HepG2 (cell line): ENCODE data around the gene MTX1. TPM values are rescaled to one million over a fixed set of nuclear protein-coding genes. Genes with fewer than 3 reads are reported as not detected.

ENCODE experiments used
- ARNT ChIP-seq: fragments of 450-650 bp; IDR thresholded peaks from 2 replicates; pipeline ENCODE4 v1.6.1; 2017
- BORCS8-MEF2B ChIP-seq: sonication (generic); formaldehyde crosslinking; IDR thresholded peaks from 2 replicates; pipeline ENCODE4 v1.8.0; 2022; ENCODE audit warnings: mild to moderate bottlenecking, missing genetic modification reagents
- BRCA1 ChIP-seq: sonication (generic); formaldehyde crosslinking; IDR thresholded peaks from 2 replicates; pipeline ENCODE4 v1.4.0; 2020; ENCODE audit warnings: missing genetic modification reagents
- GATA4 ChIP-seq: sonication (generic); IDR thresholded peaks from 2 replicates; pipeline ENCODE4 v1.6.1; 2016; ENCODE audit warnings: antibody characterized with exemption, low read depth, borderline replicate concordance
- HNRNPH1 ChIP-seq: fragments of 200-400 bp; formaldehyde crosslinking; optimal IDR thresholded peaks from 2 replicates; pipeline ENCODE3; 2017; ENCODE audit warnings: mild to moderate bottlenecking, low read depth, low read length
- KAT7 ChIP-seq: IDR thresholded peaks from 2 replicates; pipeline ENCODE4 v1.6.1; 2018; ENCODE audit warnings: borderline replicate concordance, missing compliant biosample characterization
- KDM5B ChIP-seq: sonication (generic); formaldehyde crosslinking; IDR thresholded peaks from 2 replicates; pipeline ENCODE4 v1.4.0; 2020; ENCODE audit warnings: missing genetic modification reagents, mild to moderate bottlenecking, borderline replicate concordance
- POGZ ChIP-seq: sonication (generic); formaldehyde crosslinking; IDR thresholded peaks from 2 replicates; pipeline ENCODE4 v1.4.0; 2020; ENCODE audit warnings: mild to moderate bottlenecking, missing genetic modification reagents
- SMAD3 ChIP-seq: sonication (generic); formaldehyde crosslinking; IDR thresholded peaks from 2 replicates; pipeline ENCODE4 v1.4.0; 2020; ENCODE audit warnings: missing genetic modification reagents
- SNRNP70 ChIP-seq: fragments of 200-400 bp; formaldehyde crosslinking; IDR thresholded peaks from 2 replicates; pipeline ENCODE4 v1.6.1; 2017; ENCODE audit warnings: mild to moderate bottlenecking, low read depth, low read length, moderate library complexity
- STAT5B ChIP-seq: sonication (generic); formaldehyde crosslinking; IDR thresholded peaks from 2 replicates; pipeline ENCODE4 v1.4.0; 2020; ENCODE audit warnings: missing genetic modification reagents
- TSC22D2 ChIP-seq: sonication (generic); formaldehyde crosslinking; IDR thresholded peaks from 2 replicates; pipeline ENCODE4 v1.5.1; 2020; ENCODE audit warnings: missing genetic modification reagents, mild to moderate bottlenecking, borderline replicate concordance
- ZBTB38 ChIP-seq: sonication (generic); formaldehyde crosslinking; IDR thresholded peaks from 2 replicates; pipeline ENCODE4 v1.5.1; 2020; ENCODE audit warnings: mild to moderate bottlenecking, missing genetic modification reagents
- ZC3H13 ChIP-seq: sonication (generic); formaldehyde crosslinking; IDR thresholded peaks from 2 replicates; pipeline ENCODE4 v1.8.1; 2023; ENCODE audit warnings: mild to moderate bottlenecking, missing genetic modification reagents, moderate library complexity
- ZFP1 ChIP-seq: IDR thresholded peaks from 2 replicates; pipeline ENCODE4 v1.6.1; 2016
- ZFP41 ChIP-seq: sonication (generic); formaldehyde crosslinking; IDR thresholded peaks from 2 replicates; pipeline ENCODE4 v1.4.0; 2020; ENCODE audit warnings: mild to moderate bottlenecking, missing genetic modification reagents, borderline replicate concordance
- ZMYM4 ChIP-seq: sonication (generic); formaldehyde crosslinking; IDR thresholded peaks from 2 replicates; pipeline ENCODE4 v1.8.1; 2023; ENCODE audit warnings: mild to moderate bottlenecking, missing genetic modification reagents
- ZNF160 ChIP-seq: sonication (generic); formaldehyde crosslinking; IDR thresholded peaks from 2 replicates; pipeline ENCODE4 v1.8.0; 2022; ENCODE audit warnings: mild to moderate bottlenecking, inconsistent platforms, missing genetic modification reagents
- ZNF3 ChIP-seq: IDR thresholded peaks from 2 replicates; pipeline ENCODE4 v1.7.0; 2017; ENCODE audit warnings: inconsistent platforms
- ZNF34 ChIP-seq: sonication (generic); formaldehyde crosslinking; IDR thresholded peaks from 2 replicates; pipeline ENCODE4 v1.4.0; 2020; ENCODE audit warnings: mild to moderate bottlenecking, missing genetic modification reagents, borderline replicate concordance
- ZNF552 ChIP-seq: sonication (generic); formaldehyde crosslinking; IDR thresholded peaks from 2 replicates; pipeline ENCODE4 v1.9.0; 2022; ENCODE audit warnings: missing genetic modification reagents, mild to moderate bottlenecking, borderline replicate concordance
- ZNF605 ChIP-seq: sonication (generic); formaldehyde crosslinking; IDR thresholded peaks from 2 replicates; pipeline ENCODE4 v1.8.0; 2022; ENCODE audit warnings: mild to moderate bottlenecking, missing genetic modification reagents
- ZNF614 ChIP-seq: IDR thresholded peaks from 2 replicates; pipeline ENCODE4 v1.6.1; 2018; ENCODE audit warnings: missing biosample characterization, missing genetic modification reagents, inconsistent platforms, borderline replicate concordance
- polyA plus RNA-seq, 8 experiments: library from polyadenylated mRNA; depleted of rRNA in 3 of 8; stranded (reverse) in 7 of 8; unstranded in 1 of 8; fragments of >200 nt; fragmentation: Illumina TruSeq in 4 of 8; extraction: Trizol in 4 of 8; gene quantifications; 2 replicates each; pipeline versions ENCODE4 v1.2.1 to v1.2.3, GENCODE V29; 2011 to 2016; ENCODE audit warnings: low read depth in 4 of 8, missing spikeins in 1 of 8, mixed read lengths in 1 of 8; ENCODE audit not compliant: insufficient read depth in 1 of 8
- total RNA-seq, 5 experiments: library from RNA; depleted of rRNA; stranded (reverse); fragments of >200 nt; fragmentation: Illumina TruSeq; extraction: Trizol; gene quantifications; 2 replicates each; pipeline ENCODE4 v1.2.3, GENCODE V29; 2016; ENCODE audit warnings: low read depth in 1 of 5
- TF ChIP-seq, protein P1 (sequence below): sonication (generic); formaldehyde crosslinking; IDR thresholded peaks from 2 replicates; pipeline ENCODE4 v1.8.0; 2022; ENCODE audit warnings: low read depth, missing genetic modification reagents
- TF ChIP-seq, protein P2 (sequence below): IDR thresholded peaks from 2 replicates; pipeline ENCODE4 v1.6.1; 2016; ENCODE audit warnings: missing genetic modification reagents, missing compliant biosample characterization
- TF ChIP-seq, protein P3 (sequence below): sonication (generic); formaldehyde crosslinking; conservative IDR thresholded peaks from 2 replicates; pipeline ENCODE4 v1.4.0; 2020; ENCODE audit warnings: missing genetic modification reagents

MTX1 gene
- total and polyA plus RNA-seq, 2 of the 13 experiments (the other 11 are each of a cell fraction or from before 2014, with no cell fraction given), result 64.5 to 72.6 TPM

DNA sequence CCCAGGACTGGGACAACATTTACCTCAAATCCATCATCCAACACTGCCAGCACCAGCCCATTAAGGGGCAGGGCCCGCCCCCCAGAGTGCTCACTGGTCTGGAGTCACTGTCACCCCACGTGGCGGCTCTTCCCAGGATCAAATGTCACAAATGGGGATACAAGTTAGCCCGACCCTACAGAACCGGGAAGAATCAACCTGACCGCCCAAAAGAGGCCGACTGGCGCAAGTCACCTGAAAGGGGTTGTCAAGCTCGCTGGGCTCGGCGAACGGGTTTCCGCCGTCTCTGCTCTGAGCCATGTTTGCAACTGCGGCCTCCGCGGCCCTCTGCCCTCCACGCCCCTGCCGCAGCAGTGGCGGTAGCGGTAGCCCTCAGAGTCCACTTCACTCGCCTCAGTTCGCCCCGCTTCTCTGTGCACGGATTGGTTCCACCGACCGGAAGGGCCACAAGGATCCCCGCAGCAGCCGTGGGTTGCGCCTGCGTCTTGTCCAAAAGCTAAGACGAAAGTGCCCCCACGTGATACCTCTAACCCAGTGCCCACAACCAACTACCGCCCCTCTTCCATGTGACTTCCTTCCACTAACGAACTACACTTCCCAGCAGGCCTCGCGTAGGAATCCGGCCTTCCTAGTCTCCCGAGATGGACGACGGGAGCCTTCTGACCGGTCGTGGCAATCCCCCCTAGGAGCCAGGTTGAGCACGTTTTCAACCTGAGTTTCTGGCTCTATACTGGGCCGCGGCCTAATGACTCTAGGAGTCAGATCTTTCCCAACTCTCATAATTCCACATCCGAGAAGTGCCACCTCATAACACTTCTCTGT, 53.6 kb downstream of the MTX1 start, which contains the start of gene SCAMP3 (continued):
- TF ChIP-seq ZNF160 (CRISPR knock-in tag) (peak; percentile 73), ZFP1 (CRISPR knock-in tag) (no peak), ZNF614 (peak; percentile 34; the same call in 1 of the 2 replicates), BRCA1 (no peak), SMAD3 (CRISPR knock-in tag) (0 out of 2 replicates have a peak, but pooled peaks have one; percentile 52), HNRNPH1 (peak; percentile 79), ZC3H13 (CRISPR knock-in tag) (peak; percentile 97), SNRNP70 (no peak), STAT5B (CRISPR knock-in tag) (no peak), ARNT (no peak), POGZ (CRISPR knock-in tag) (peak; percentile 52; the same call in 1 of the 2 replicates), GATA4 (0 out of 2 replicates have a peak, but pooled peaks have one; percentile 39), ZFP41 (CRISPR knock-in tag) (peak; percentile 22; the same call in 1 of the 2 replicates), ZMYM4 (CRISPR knock-in tag) (peak; percentile 51; the same call in 1 of the 2 replicates), BORCS8-MEF2B (peak; percentile 77; the same call in 1 of the 2 replicates), KDM5B (CRISPR knock-in tag) (peak; percentile 92), ZNF34 (no peak), ZNF552 (CRISPR knock-in tag) (peak; percentile 83; the same call in 1 of the 2 replicates), KAT7 (CRISPR knock-in tag) (peak; percentile 84; the same call in 1 of the 2 replicates), ZNF605 (peak; percentile 48), ZBTB38 (CRISPR knock-in tag) (peak; percentile 74; the same call in 1 of the 2 replicates), ZNF3 (CRISPR knock-in tag) (no peak), TSC22D2 (CRISPR knock-in tag) (peak; percentile 85; the same call in 1 of the 2 replicates)
- TF ChIP-seq, protein P1, sequence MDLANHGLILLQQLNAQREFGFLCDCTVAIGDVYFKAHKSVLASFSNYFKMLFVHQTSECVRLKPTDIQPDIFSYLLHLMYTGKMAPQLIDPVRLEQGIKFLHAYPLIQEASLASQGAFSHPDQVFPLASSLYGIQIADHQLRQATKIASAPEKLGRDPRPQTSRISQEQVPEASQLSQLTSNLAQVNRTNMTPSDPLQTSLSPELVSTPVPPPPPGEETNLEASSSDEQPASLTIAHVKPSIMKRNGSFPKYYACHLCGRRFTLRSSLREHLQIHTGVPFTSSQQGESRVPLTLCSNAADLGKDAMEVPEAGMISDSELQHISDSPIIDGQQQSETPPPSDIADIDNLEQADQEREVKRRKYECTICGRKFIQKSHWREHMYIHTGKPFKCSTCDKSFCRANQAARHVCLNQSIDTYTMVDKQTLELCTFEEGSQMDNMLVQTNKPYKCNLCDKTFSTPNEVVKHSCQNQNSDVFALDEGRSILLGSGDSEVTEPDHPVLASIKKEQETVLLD (CRISPR knock-in tag), result peak; percentile 65
- TF ChIP-seq, protein P2, sequence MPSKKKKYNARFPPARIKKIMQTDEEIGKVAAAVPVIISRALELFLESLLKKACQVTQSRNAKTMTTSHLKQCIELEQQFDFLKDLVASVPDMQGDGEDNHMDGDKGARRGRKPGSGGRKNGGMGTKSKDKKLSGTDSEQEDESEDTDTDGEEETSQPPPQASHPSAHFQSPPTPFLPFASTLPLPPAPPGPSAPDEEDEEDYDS (CRISPR knock-in tag), result peak; percentile 62; the same call in 1 of the 2 replicates
- TF ChIP-seq, protein P3, sequence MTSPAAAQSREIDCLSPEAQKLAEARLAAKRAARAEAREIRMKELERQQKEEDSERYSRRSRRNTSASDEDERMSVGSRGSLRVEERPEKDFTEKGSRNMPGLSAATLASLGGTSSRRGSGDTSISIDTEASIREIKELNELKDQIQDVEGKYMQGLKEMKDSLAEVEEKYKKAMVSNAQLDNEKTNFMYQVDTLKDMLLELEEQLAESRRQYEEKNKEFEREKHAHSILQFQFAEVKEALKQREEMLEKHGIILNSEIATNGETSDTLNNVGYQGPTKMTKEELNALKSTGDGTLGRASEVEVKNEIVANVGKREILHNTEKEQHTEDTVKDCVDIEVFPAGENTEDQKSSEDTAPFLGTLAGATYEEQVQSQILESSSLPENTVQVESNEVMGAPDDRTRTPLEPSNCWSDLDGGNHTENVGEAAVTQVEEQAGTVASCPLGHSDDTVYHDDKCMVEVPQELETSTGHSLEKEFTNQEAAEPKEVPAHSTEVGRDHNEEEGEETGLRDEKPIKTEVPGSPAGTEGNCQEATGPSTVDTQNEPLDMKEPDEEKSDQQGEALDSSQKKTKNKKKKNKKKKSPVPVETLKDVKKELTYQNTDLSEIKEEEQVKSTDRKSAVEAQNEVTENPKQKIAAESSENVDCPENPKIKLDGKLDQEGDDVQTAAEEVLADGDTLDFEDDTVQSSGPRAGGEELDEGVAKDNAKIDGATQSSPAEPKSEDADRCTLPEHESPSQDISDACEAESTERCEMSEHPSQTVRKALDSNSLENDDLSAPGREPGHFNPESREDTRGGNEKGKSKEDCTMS (CRISPR knock-in tag), result 0 out of 2 replicates have a peak, but pooled peaks have one; percentile 27
